NK-92 treated with Interleukin-12 subunit alpha and Interleukin-12 subunit beta, amount 100 ng/mL, for 24 hours (cell line): ENCODE results near the gene CHD8.

ENCODE experiments used
- DNase-seq: peaks from one replicate; lab custom pipeline; 2025; lab: John Stamatoyannopoulos, UW

The CHD8 gene

GRCh38 chr14:21437063-21437901, 18.6 kb downstream of the CHD8 start:
- peak; percentile 95 for DNase-seq

GRCh38 chr14:21436567-21437062, 19.3 kb downstream of the CHD8 start:
- DNase-seq, result no peak

- no peak for DNase-seq
Measured at GRCh38 chr14:21431126-21431525, 24.8 kb downstream of the CHD8 start.

GRCh38 chr14:21428930-21429329, 27.0 kb downstream of the CHD8 start:
- no peak for DNase-seq

- DNase-seq, result no peak
Measured at GRCh38 chr14:21426692-21427091, 29.2 kb downstream of the CHD8 start.

GRCh38 chr14:21419528-21419927, 36.4 kb downstream of the CHD8 start:
- DNase-seq, result no peak

- no peak for DNase-seq
Measured at GRCh38 chr14:21415329-21415728, 40.6 kb downstream of the CHD8 start.

- DNase-seq, result no peak
Measured at GRCh38 chr14:21414137-21414631, 41.7 kb downstream of the CHD8 start.

GRCh38 chr14:21408147-21408546, 47.8 kb downstream of the CHD8 start:
- DNase-seq, result no peak

- no peak for DNase-seq
Measured at GRCh38 chr14:21406213-21406612, 49.7 kb downstream of the CHD8 start.

GRCh38 chr14:21405097-21405496, 50.8 kb downstream of the CHD8 start:
- DNase-seq, result no peak

- no peak for DNase-seq
Measured at GRCh38 chr14:21399311-21399870, 56.5 kb downstream of the CHD8 start.

GRCh38 chr14:21398901-21399300, 57.0 kb downstream of the CHD8 start:
- no peak for DNase-seq

- DNase-seq, result no peak
Measured at GRCh38 chr14:21395450-21395849, 60.5 kb downstream of the CHD8 start.

- DNase-seq, result no peak
Measured at GRCh38 chr14:21385188-21385904, 70.6 kb downstream of the CHD8 start.

GRCh38 chr14:21384494-21384851, 71.5 kb downstream of the CHD8 start:
- DNase-seq, result peak; percentile 55

GRCh38 chr14:21383848-21384493, 72.0 kb downstream of the CHD8 start, which contains the start of gene SUPT16H:
TSS of gene SUPT16H (minus strand) at chr14:21384019. CDS start at chr14:21383927, 92 bp downstream.
- peak; percentile 93 for DNase-seq

- DNase-seq, result peak; percentile 53
Measured at GRCh38 chr14:21382886-21383847, 72.8 kb downstream of the CHD8 start.

- no peak for DNase-seq
Measured at GRCh38 chr14:21382095-21382494, 73.8 kb downstream of the CHD8 start.

- no peak for DNase-seq
Measured at GRCh38 chr14:21379338-21379737, 76.6 kb downstream of the CHD8 start.

- no peak for DNase-seq
Measured at GRCh38 chr14:21373980-21374379, 81.9 kb downstream of the CHD8 start.
